GM19452 (cell line): ENCODE measurements around the gene MFNG.

Experiments used
- ATAC-seq: cut with Tn5 transposase; IDR thresholded peaks from one replicate; pipeline ENCODE4 v1.9.1; 2021; ENCODE audit not compliant: unreplicated experiment

The MFNG gene

GRCh38 chr22:37453696-37454095 is 32.5 kb downstream of the MFNG start:
- ATAC-seq, result no peak

- ATAC-seq, result no peak
These were observed 35.0 kb downstream of the MFNG start for GRCh38 chr22:37451218-37451617.

GRCh38 chr22:37449331-37450001 is 36.7 kb downstream of the MFNG start:
- no peak for ATAC-seq

- no peak for ATAC-seq
These were observed 37.6 kb downstream of the MFNG start for GRCh38 chr22:37448516-37449127.

- no peak for ATAC-seq
These were observed 40.7 kb downstream of the MFNG start for GRCh38 chr22:37445501-37445900.

- no peak for ATAC-seq
These were observed 42.2 kb downstream of the MFNG start for GRCh38 chr22:37443977-37444376.

- ATAC-seq, result no peak
These were observed 43.1 kb downstream of the MFNG start for GRCh38 chr22:37443086-37443485.

GRCh38 chr22:37442537-37442936 is 43.6 kb downstream of the MFNG start:
- no peak for ATAC-seq

- ATAC-seq, result no peak
These were observed 44.0 kb downstream of the MFNG start for GRCh38 chr22:37442135-37442534.

- no peak for ATAC-seq
These were observed 45.3 kb downstream of the MFNG start for GRCh38 chr22:37440875-37441274.

GRCh38 chr22:37439347-37439746 is 46.8 kb downstream of the MFNG start:
- ATAC-seq, result no peak

- ATAC-seq, result no peak
These were observed 50.1 kb downstream of the MFNG start for GRCh38 chr22:37435970-37436603.

- no peak for ATAC-seq
These were observed 52.4 kb downstream of the MFNG start for GRCh38 chr22:37433786-37434185.

GRCh38 chr22:37432708-37433054 is 53.5 kb downstream of the MFNG start:
- no peak for ATAC-seq

GRCh38 chr22:37431801-37432707 is 54.1 kb downstream of the MFNG start:
- ATAC-seq, result no peak

GRCh38 chr22:37431366-37431765 is 54.8 kb downstream of the MFNG start:
- ATAC-seq, result no peak

GRCh38 chr22:37430941-37431340 is 55.2 kb downstream of the MFNG start:
- ATAC-seq, result no peak

- no peak for ATAC-seq
These were observed 57.3 kb downstream of the MFNG start for GRCh38 chr22:37428649-37429586.

GRCh38 chr22:37427711-37428635 is 58.2 kb downstream of the MFNG start:
- ATAC-seq, result no peak
